Neutrophil (primary cell): ENCODE measurements around the gene TTYH3.

Source experiments
- H3K27ac ChIP-seq: fragments of 200-600 bp; sonication (generic); 2 replicates; pipeline ENCODE4 v1.5.1; 2016; ENCODE audit warnings: mild to moderate bottlenecking, moderate library complexity
- H3K27me3 ChIP-seq: fragments of 200-600 bp; sonication (generic); 2 replicates; pipeline ENCODE4 v1.6.0; 2016; ENCODE audit warnings: mild to moderate bottlenecking
- H3K36me3 ChIP-seq: fragments of 200-600 bp; sonication (generic); 2 replicates; pipeline ENCODE4 v1.5.1; 2017
- H3K4me1 ChIP-seq, 2 experiments: fragments of 200-600 bp in 1 of 2; sonication (generic) in 1 of 2; 1 replicate in 1 of 2; 2 replicates in 1 of 2; pipeline versions ENCODE4 v1.5.1 to v1.6.1; 2013 to 2016; ENCODE audit warnings: low read depth in 1 of 2, low read length in 1 of 2, mild to moderate bottlenecking in 1 of 2, moderate library complexity in 1 of 2; ENCODE audit not compliant: control insufficient read depth in 1 of 2, insufficient read depth in 1 of 2
- H3K4me3 ChIP-seq, 2 experiments: fragments of 200-600 bp in 1 of 2; sonication (generic) in 1 of 2; 1 replicate in 1 of 2; 2 replicates in 1 of 2; pipeline ENCODE4 v1.5.1; 2013 to 2016; ENCODE audit warnings: low read depth in 1 of 2, low read length in 1 of 2, mild to moderate bottlenecking in 1 of 2, moderate library complexity in 1 of 2
- H3K9me3 ChIP-seq: fragments of 200-600 bp; sonication (generic); 2 replicates; pipeline ENCODE4 v1.5.1; 2016
- CTCF ChIP-seq: fragments of 200-600 bp; sonication (generic); IDR thresholded peaks from 2 replicates; pipeline ENCODE4 v1.5.1; 2016; ENCODE audit warnings: antibody characterized with exemption

TTYH3 gene

DNA sequence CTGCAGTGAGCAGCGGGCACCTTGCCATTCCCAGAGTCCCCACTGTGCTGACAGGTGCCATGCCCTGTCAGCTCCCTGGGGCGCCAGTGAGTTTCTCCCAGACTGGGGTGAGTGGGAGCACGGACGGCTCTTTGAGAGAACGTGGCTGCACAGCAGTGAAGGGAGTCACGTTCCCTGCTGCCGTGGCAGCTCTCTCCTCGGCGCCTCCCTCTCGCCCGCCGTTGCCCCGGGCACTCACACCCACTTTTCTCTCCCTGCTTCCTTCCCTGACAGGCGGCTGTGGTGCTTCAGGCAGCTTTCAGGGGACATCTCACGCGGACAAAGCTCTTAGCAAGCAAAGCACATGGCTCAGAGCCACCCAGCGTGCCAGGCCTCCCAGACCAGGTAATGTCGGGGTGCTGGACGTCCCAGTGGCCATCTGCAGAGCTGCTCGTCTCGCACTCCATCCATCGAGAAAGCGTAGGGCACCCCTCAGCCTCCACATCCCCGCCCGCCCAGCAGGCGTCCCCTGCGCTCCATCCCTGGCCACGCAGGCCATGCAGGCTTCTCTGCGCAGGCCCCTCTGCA, 27.1 kb upstream of the TTYH3 start:
- Histone ChIP-seq H3K4me3 (no peak overlapping the region), H3K4me1 (peaks cover 22 to 28% of the 10 kb centered on the region in 2 experiments), H3K27ac (no peak overlapping the region), H3K36me3 (peaks cover 21% of the 10 kb centered on the region), H3K9me3 (no peaks in the 10 kb centered on the region), H3K27me3 (peaks cover 7% of the 10 kb centered on the region)
- TF ChIP-seq CTCF, result no peak

DNA sequence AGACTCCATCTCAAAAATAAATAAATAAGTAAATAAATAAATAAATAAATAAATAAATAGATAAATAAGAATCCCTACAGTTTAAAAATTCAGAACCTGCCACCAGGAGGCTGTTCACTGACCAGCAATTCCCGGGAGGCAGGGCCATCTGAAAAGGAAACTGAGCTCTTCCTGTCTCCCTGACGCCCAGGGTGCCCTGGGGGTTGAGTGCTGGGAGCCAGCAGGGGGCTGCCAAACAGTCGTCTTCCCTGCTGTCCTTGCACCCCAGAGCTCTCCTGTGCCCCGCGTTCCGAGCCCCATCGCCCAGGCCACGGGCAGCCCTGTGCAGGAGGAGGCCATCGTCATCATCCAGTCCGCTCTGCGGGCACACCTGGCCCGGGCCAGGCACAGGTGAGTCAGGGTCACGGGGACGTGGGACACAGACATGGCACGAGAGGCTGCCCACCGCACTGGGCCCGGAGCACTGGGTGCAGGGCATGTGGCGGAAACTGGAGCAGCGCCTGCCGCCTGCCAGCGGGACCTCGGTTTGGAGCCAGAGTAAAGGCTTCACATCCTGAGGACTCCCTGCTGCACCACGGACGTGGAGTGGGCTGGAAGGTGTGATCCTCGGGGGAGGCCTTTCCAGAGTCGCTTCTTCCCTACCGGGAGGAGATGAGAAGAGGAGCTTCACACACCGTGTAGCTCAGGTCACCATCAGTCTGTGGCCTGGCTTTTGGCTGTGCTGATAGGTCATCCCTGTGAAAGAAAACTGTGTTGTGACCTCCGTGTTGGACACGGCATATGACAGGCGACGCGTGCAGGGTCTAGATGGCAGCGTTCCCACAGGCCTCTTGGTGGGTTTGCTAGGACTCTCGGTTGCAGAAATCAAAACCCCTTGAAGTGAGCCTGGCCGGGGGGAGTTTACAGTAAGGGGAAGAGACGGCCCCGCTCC, 25.9 kb upstream of the TTYH3 start:
- no peak for TF ChIP-seq CTCF
- H3K4me3 ChIP-seq, result no peak overlapping the region
- peaks cover 22 to 30% of the 10 kb centered on the region in 2 experiments for H3K4me1 ChIP-seq
- peaks cover 10% of the 10 kb centered on the region for H3K36me3 ChIP-seq
- no peak overlapping the region for H3K27ac ChIP-seq
- no peaks in the 10 kb centered on the region for H3K9me3 ChIP-seq
- H3K27me3 ChIP-seq, result peaks cover 7% of the 10 kb centered on the region

DNA sequence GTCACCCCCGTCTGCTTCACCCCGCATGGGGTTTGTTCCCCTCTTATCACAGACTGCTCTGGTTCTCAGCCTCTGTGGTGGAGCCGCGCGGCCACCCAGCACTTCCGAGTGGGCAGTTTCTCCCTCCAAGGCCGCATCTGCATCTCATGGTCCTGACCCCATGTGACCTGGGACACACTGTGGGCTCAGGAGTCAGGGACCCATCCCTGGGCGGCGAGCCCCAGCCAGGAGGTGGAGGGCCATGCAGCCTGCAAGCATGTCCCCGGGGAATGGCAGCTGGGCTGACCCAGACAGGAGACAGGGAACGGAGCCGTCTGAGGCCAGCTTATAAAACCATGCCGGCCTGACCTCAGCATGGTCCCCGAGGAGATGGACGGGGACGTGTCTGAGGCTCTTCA, 25.2 kb upstream of the TTYH3 start:
- Histone ChIP-seq H3K4me3 (no peak overlapping the region), H3K36me3 (peaks cover 6% of the 10 kb centered on the region), H3K9me3 (no peaks in the 10 kb centered on the region), H3K27ac (no peak overlapping the region), H3K27me3 (peaks cover 7% of the 10 kb centered on the region), H3K4me1 (peaks cover 22 to 30% of the 10 kb centered on the region in 2 experiments)
- TF ChIP-seq CTCF, result no peak

DNA sequence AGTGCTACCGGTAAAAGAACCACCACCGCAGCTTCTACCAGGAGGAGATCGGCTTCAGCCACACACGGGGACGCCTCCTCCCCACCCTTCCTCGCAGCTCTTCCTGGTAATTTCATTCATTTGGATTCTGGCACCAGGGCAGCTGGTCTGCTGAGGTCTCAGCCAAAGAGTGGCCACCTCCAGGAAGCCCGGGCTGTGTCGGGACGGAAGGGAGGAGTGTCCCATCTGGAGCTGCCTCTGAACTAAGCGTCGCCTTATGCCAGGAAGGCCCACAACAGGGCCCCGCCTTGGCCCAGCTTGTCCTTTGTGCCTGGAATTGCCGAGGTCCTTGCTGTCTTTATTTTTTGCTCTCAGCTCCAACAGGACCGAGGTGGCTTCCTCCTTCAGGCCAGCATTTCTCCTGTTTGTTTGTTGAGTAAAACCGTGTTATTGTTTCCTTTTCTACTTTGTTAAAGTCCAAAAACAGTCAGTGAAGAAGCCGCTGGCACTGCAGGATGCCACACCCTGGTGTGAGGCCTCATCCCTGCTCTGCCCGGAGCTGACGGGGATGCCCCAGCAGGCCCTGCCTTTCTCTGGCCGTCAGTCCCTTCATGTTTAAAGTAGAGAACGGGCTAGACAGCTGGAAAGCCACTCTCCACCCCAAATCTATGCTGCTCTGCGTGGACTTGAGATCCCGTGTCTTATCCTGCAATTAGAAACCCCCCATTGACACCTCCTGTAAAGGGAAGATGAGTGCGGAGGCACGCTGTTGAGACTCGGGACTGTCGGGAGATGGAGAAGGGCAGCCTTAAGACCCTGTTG, 24.5 kb upstream of the TTYH3 start:
- Histone ChIP-seq H3K4me1 (peaks cover 22 to 30% of the 10 kb centered on the region in 2 experiments), H3K36me3 (no peaks in the 10 kb centered on the region), H3K27ac (no peak overlapping the region), H3K9me3 (no peaks in the 10 kb centered on the region), H3K27me3 (peaks cover 7% of the 10 kb centered on the region), H3K4me3 (no peak overlapping the region)
- TF ChIP-seq CTCF, result no peak

DNA sequence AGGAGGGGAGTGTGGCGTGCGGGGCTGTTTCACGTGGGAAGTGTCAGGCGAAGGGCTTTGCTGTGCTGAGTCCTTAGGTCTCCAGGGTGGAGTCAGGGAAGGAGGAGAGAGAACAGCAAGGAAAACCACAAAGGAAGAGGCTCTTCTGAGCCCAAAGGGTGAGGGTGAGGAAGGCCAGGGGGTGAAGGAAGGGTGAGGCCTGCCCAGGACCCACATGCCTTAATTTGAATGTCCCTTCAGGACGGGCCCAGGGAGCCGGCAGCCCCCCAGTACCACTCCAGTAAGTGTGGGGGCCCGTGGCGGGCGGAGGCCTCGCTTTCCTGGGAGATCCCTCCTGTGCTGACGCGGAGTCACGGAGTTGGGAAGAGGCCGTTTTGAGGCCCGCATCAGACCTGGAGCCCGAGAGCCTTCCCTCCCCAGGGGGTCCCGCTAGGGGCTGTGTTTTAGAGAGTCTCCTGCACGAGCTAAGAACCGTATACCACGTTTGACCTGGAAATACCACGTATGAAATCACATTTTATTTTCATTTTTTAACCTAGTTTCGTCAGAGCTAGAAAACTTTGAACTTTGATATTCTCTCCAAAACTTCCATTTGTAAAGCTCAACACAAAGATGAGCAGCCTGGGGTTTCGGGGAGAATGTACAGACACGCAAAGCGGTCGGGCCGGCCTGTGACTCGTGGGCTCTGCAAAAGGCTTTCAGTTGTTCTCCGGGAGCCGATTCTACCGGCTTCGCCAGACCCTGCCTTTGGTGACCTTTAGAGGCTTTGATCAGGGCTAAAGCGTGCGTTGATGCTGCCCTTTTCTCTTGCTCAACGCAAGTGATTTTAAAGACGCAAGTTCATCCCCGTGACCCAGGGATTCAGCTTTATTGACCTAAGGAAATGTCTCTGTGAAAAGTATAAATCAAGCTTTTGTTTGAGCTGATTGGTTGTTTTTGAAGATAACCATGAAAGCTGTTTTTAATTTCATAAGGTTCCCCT, 23.6 kb upstream of the TTYH3 start:
- Histone ChIP-seq H3K4me1 (peaks cover 22 to 30% of the 10 kb centered on the region in 2 experiments), H3K9me3 (no peaks in the 10 kb centered on the region), H3K36me3 (no peaks in the 10 kb centered on the region), H3K4me3 (peak overlapping the region; percentile 54 to 58), H3K27me3 (peaks cover 7% of the 10 kb centered on the region), H3K27ac (peak overlapping the region; percentile 85)
- no peak for TF ChIP-seq CTCF
